Mesothelial cell of epicardium (in vitro differentiated cells): Measurements from ENCODE around the gene PNKP. TPM values are rescaled to one million over a fixed set of nuclear protein-coding genes. Genes with fewer than 3 reads are reported as not detected.

ENCODE experiments used
- DNase-seq, 2 experiments: peaks; one replicate each; pipeline ENCODE4 v3.0.0; 2021; ENCODE audit warnings: low spot score in 2 of 2; ENCODE audit not compliant: unreplicated experiment in 2 of 2
- H3K27ac Mint-ChIP-seq: 2 replicates; pipeline ENCODE4 v1.8.0; 2021; ENCODE audit warnings: mixed read lengths
- H3K27me3 Mint-ChIP-seq: 2 replicates; pipeline ENCODE4 v1.8.0; 2021; ENCODE audit warnings: low read depth, mixed read lengths
- H3K36me3 Mint-ChIP-seq: 2 replicates; pipeline ENCODE4 v1.8.0; 2021; ENCODE audit warnings: mixed read lengths
- H3K4me1 Mint-ChIP-seq: 2 replicates; pipeline ENCODE4 v1.8.0; 2021; ENCODE audit warnings: mixed read lengths
- H3K4me3 Mint-ChIP-seq: 2 replicates; pipeline ENCODE4 v1.8.0; 2021; ENCODE audit warnings: mild to moderate bottlenecking, moderate library complexity, mixed read lengths
- H3K9me3 Mint-ChIP-seq: 2 replicates; pipeline ENCODE4 v1.8.0; 2021; ENCODE audit warnings: mixed read lengths
- total RNA-seq: library from RNA; stranded (reverse); gene quantifications from 3 replicates; pipeline ENCODE4 v1.2.1, GENCODE V29; 2021
- TF ChIP-seq, protein P1 (sequence below): fragments of 200-600 bp; sonication (generic); IDR thresholded peaks from one replicate; pipeline ENCODE4 v1.5.0; 2021; ENCODE audit warnings: antibody characterized with exemption; ENCODE audit not compliant: unreplicated experiment

Gene PNKP
- total RNA-seq, 1 donor from 2014 or later = 103 TPM

- TF ChIP-seq, protein P1, sequence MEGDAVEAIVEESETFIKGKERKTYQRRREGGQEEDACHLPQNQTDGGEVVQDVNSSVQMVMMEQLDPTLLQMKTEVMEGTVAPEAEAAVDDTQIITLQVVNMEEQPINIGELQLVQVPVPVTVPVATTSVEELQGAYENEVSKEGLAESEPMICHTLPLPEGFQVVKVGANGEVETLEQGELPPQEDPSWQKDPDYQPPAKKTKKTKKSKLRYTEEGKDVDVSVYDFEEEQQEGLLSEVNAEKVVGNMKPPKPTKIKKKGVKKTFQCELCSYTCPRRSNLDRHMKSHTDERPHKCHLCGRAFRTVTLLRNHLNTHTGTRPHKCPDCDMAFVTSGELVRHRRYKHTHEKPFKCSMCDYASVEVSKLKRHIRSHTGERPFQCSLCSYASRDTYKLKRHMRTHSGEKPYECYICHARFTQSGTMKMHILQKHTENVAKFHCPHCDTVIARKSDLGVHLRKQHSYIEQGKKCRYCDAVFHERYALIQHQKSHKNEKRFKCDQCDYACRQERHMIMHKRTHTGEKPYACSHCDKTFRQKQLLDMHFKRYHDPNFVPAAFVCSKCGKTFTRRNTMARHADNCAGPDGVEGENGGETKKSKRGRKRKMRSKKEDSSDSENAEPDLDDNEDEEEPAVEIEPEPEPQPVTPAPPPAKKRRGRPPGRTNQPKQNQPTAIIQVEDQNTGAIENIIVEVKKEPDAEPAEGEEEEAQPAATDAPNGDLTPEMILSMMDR = no peak
- Mint-ChIP-seq H3K9me3 (peaks cover 13% of the 10 kb centered on the region), H3K4me3 (peak overlapping the region; percentile 87), H3K4me1 (peaks cover 25% of the 10 kb centered on the region), H3K27me3 (no peaks in the 10 kb centered on the region), H3K27ac (peak overlapping the region; percentile 60), H3K36me3 (peaks cover 21% of the 10 kb centered on the region)
- DNase-seq = no peak
Observed at GRCh38 chr19:49852631-49853126, 14.7 kb downstream of the PNKP start.

DNA sequence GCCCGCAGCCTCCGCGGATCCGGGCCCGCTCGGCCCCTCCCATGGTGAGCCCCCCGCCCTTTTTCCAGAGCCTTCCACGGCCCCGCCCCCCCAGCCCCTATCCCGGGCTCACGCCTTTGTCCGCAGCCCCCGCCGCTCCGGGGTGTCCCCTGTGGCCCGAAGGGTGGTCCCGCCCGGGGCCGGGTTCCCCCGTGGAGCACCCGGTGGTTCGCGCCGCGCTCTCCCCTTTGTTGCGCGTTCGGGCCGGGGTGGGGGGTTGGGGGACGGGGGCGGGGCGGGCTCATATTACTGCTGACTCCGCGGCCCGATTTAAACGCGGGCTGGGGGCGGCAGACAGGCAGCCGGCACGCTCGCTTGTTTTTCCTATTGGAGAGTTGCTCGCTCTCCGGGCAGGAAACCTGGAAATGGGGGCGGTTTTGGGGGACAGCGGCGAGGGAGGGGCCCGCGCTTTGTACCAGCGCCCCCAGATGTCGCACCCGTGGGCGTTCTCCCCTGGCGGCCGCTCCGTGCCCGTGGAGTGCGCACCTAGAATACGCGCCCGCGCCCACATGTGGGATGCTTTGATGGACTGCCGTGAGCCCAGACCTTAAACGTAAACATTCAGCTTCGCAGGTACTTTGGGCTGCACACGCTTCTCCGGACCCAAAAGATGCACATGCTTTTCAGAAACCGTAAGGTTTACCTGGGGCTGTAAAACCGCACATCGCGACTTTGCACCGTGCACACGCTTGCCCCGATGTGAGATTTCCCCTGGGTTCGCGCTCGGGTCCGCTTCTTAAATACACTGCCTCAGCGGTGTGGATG lies 15.7 kb downstream of the PNKP start:
- peaks cover 13% of the 10 kb centered on the region for H3K9me3 Mint-ChIP-seq
- peak overlapping the region; percentile 79 for H3K27ac Mint-ChIP-seq
- DNase-seq = peak in 1 of 2 experiments; percentile 53
- H3K4me3 Mint-ChIP-seq = peak overlapping the region; percentile 87
- TF ChIP-seq, protein P1 = no peak
- no peaks in the 10 kb centered on the region for H3K27me3 Mint-ChIP-seq
- H3K4me1 Mint-ChIP-seq = peaks cover 25% of the 10 kb centered on the region
- H3K36me3 Mint-ChIP-seq = peaks cover 21% of the 10 kb centered on the region

GRCh38 chr19:49850487-49851342 lies 16.7 kb downstream of the PNKP start, which contains the start of gene PTOV1:
Gene PTOV1, plus strand, starts transcription at chr19:49851159.
- Mint-ChIP-seq H3K27ac (peak within 1 kb of the TSS; percentile 98), H3K36me3 (peaks cover 19% of the 10 kb centered on the region), H3K9me3 (peaks cover 13% of the 10 kb centered on the region), H3K27me3 (no peaks in the 10 kb centered on the region), H3K4me3 (peak within 1 kb of the TSS; percentile 87), H3K4me1 (peaks cover 25% of the 10 kb centered on the region)
- TF ChIP-seq, protein P1 = no peak
- peak; percentile 93 to 97 for DNase-seq

GRCh38 chr19:49850221-49850486 lies 17.2 kb downstream of the PNKP start:
- H3K4me3 Mint-ChIP-seq = peak overlapping the region; percentile 81
- H3K27ac Mint-ChIP-seq = peak overlapping the region; percentile 98
- peaks cover 13% of the 10 kb centered on the region for H3K9me3 Mint-ChIP-seq
- TF ChIP-seq, protein P1 = no peak
- DNase-seq = no peak
- no peaks in the 10 kb centered on the region for H3K27me3 Mint-ChIP-seq
- H3K36me3 Mint-ChIP-seq = peaks cover 14% of the 10 kb centered on the region
- peaks cover 25% of the 10 kb centered on the region for H3K4me1 Mint-ChIP-seq

- H3K36me3 Mint-ChIP-seq = peaks cover 14% of the 10 kb centered on the region
- H3K4me1 Mint-ChIP-seq = peaks cover 25% of the 10 kb centered on the region
- peak overlapping the region; percentile 98 for H3K27ac Mint-ChIP-seq
- no peaks in the 10 kb centered on the region for H3K27me3 Mint-ChIP-seq
- H3K9me3 Mint-ChIP-seq = peaks cover 13% of the 10 kb centered on the region
- TF ChIP-seq, protein P1 = no peak
- DNase-seq = no peak
- peak overlapping the region; percentile 81 for H3K4me3 Mint-ChIP-seq
Observed at GRCh38 chr19:49849433-49850220, 17.7 kb downstream of the PNKP start.
